IMR-90 (cell line): Measurements from ENCODE around the gene HYAL3. TPM values are rescaled to one million over a fixed set of nuclear protein-coding genes. Genes with fewer than 3 reads are reported as not detected.

Experiments used
- ATAC-seq: fragments of 200-7000 bp; cut with Tn5 transposase; 2 replicates; pipeline ENCODE4 v1.9.1; 2020; ENCODE audit warnings: low read depth, mild to moderate bottlenecking, moderate library complexity
- BruUV-seq: library from RNA; stranded (reverse); fragments of 400-500 nt; replicated peaks from 2 replicates; lab custom pipeline; 2021; lab: Mats Ljungman, UMichigan
- CTCF ChIA-PET: fragments of 300-600 bp; formaldehyde crosslinking; extraction: SDS; loops from one replicate; lab custom pipeline; 2021; ENCODE audit warnings: antibody characterized with exemption; lab: Yijun Ruan, JAX
- POLR2A ChIA-PET: fragments of 300-600 bp; sonication (Branson Sonifier 250); formaldehyde crosslinking; loops from one replicate; lab custom pipeline; 2022; ENCODE audit warnings: antibody characterized with exemption; ENCODE audit not compliant: unreplicated experiment; lab: Charles Lee
- DNase-seq: peaks from one replicate; pipeline ENCODE4 v3.0.0; 2013
- H2AFZ ChIP-seq: replicated peaks from 2 replicates; pipeline ENCODE3; 2013; ENCODE audit warnings: low read length, mild to moderate bottlenecking; ENCODE audit not compliant: poor library complexity
- H2AK5ac ChIP-seq: 2 replicates; pipeline ENCODE4 v1.6.1; 2013; ENCODE audit warnings: low read depth, low read length, inconsistent platforms
- H2AK9ac ChIP-seq: replicated peaks from 2 replicates; pipeline ENCODE3; 2013; ENCODE audit warnings: mild to moderate bottlenecking, low read depth, low read length, moderate library complexity; ENCODE audit not compliant: poor library complexity
- H2BK120ac ChIP-seq: 2 replicates; pipeline ENCODE4 v1.6.1; 2013; ENCODE audit warnings: low read depth, low read length, inconsistent platforms
- H2BK15ac ChIP-seq: 3 replicates; pipeline ENCODE4 v1.6.1; 2013; ENCODE audit warnings: low read depth, low read length, inconsistent platforms
- H2BK20ac ChIP-seq: 2 replicates; pipeline ENCODE4 v1.6.1; 2013; ENCODE audit warnings: low read depth, mild to moderate bottlenecking, inconsistent platforms, low read length, moderate library complexity
- H2BK5ac ChIP-seq: 2 replicates; pipeline ENCODE4 v1.6.1; 2013; ENCODE audit warnings: mild to moderate bottlenecking, low read depth, low read length, inconsistent platforms; ENCODE audit not compliant: poor library complexity, severe bottlenecking
- H3K14ac ChIP-seq: replicated peaks from 2 replicates; pipeline ENCODE4 v1.6.1; 2013; ENCODE audit warnings: low read depth, low read length, inconsistent platforms
- H3K18ac ChIP-seq: 2 replicates; pipeline ENCODE4 v1.6.1; 2013; ENCODE audit warnings: low read depth, low read length, control low read depth
- H3K23ac ChIP-seq: 2 replicates; pipeline ENCODE4 v1.6.1; 2013; ENCODE audit warnings: low read depth, low read length, inconsistent platforms
- H3K27ac ChIP-seq: 2 replicates; pipeline ENCODE4 v1.5.1; 2013; ENCODE audit warnings: mild to moderate bottlenecking, control low read depth, low read length; ENCODE audit not compliant: insufficient read depth
- H3K27me3 ChIP-seq: 2 replicates; pipeline ENCODE4 v1.6.1; 2013; ENCODE audit warnings: low read length; ENCODE audit not compliant: control insufficient read depth, insufficient read depth
- H3K36me3 ChIP-seq: 2 replicates; pipeline ENCODE4 v1.6.1; 2013; ENCODE audit warnings: low read length, mixed read lengths; ENCODE audit not compliant: control insufficient read depth, insufficient read depth
- H3K4ac ChIP-seq: 2 replicates; pipeline ENCODE4 v1.6.1; 2013; ENCODE audit warnings: low read depth, low read length, inconsistent platforms
- H3K4me1 ChIP-seq: 2 replicates; pipeline ENCODE4 v1.6.1; 2013; ENCODE audit warnings: low read length, mixed read lengths; ENCODE audit not compliant: control insufficient read depth, insufficient read depth
- H3K4me2 ChIP-seq: 2 replicates; pipeline ENCODE4 v1.6.1; 2013; ENCODE audit warnings: low read depth, mild to moderate bottlenecking, control low read depth, low read length, moderate library complexity
- H3K4me3 ChIP-seq: 2 replicates; pipeline ENCODE4 v1.5.1; 2013; ENCODE audit warnings: low read depth, mild to moderate bottlenecking, control low read depth, low read length, moderate library complexity; ENCODE audit not compliant: insufficient read depth
- H3K56ac ChIP-seq: 2 replicates; pipeline ENCODE4 v1.6.1; 2013; ENCODE audit warnings: low read length, inconsistent platforms; ENCODE audit not compliant: insufficient read depth; ENCODE audit errors: extremely low read depth
- H3K79me1 ChIP-seq, 2 experiments: 2 replicates each; pipeline ENCODE4 v1.6.1; 2013; ENCODE audit warnings: low read length in 2 of 2, inconsistent platforms in 1 of 2, low read depth in 1 of 2
- H3K9ac ChIP-seq: 2 replicates; pipeline ENCODE4 v1.6.1; 2013; ENCODE audit warnings: low read depth, low read length, control low read depth
- H3K9me1 ChIP-seq: 2 replicates; pipeline ENCODE4 v1.6.1; 2013; ENCODE audit warnings: low read length, inconsistent platforms; ENCODE audit not compliant: insufficient read depth
- H3K9me3 ChIP-seq: 2 replicates; pipeline ENCODE4 v1.6.1; 2013; ENCODE audit warnings: low read length; ENCODE audit not compliant: control insufficient read depth, insufficient read depth
- H4K20me1 ChIP-seq: 2 replicates; pipeline ENCODE4 v1.6.1; 2013; ENCODE audit warnings: low read length, inconsistent platforms; ENCODE audit not compliant: insufficient read depth
- H4K5ac ChIP-seq: 2 replicates; pipeline ENCODE4 v1.6.1; 2013; ENCODE audit warnings: mild to moderate bottlenecking, low read depth, low read length, control low read depth
- H4K8ac ChIP-seq, 2 experiments: 2 replicates each; pipeline ENCODE4 v1.6.1; 2013; ENCODE audit warnings: low read depth in 2 of 2, low read length in 2 of 2, control low read depth in 1 of 2, inconsistent platforms in 1 of 2
- H4K91ac ChIP-seq: 2 replicates; pipeline ENCODE4 v1.6.1; 2013; ENCODE audit warnings: low read depth, low read length, inconsistent platforms; ENCODE audit not compliant: insufficient read depth
- BHLHE40 ChIP-seq: fragments of 150-350 bp; IDR thresholded peaks from 2 replicates; pipeline ENCODE4 v1.6.1; 2016; ENCODE audit warnings: mild to moderate bottlenecking, low read depth, low read length
- CHD1 ChIP-seq: IDR thresholded peaks from 2 replicates; pipeline ENCODE4 v1.6.1; 2012; ENCODE audit warnings: low read depth, low read length, improper control_type of control experiment
- CTCF ChIP-seq: conservative IDR thresholded peaks from 2 replicates; pipeline ENCODE4 v1.5.1; 2012; ENCODE audit warnings: mild to moderate bottlenecking, low read depth, low read length, improper control_type of control experiment
- MXI1 ChIP-seq: IDR thresholded peaks from 2 replicates; pipeline ENCODE4 v1.6.1; 2012; ENCODE audit warnings: low read depth, mild to moderate bottlenecking, low read length, moderate library complexity, borderline replicate concordance
- POLR2A ChIP-seq: IDR thresholded peaks from 2 replicates; pipeline ENCODE4 v1.6.1; 2012; ENCODE audit warnings: mild to moderate bottlenecking, low read depth, low read length
- RCOR1 ChIP-seq: IDR thresholded peaks from 2 replicates; pipeline ENCODE4 v1.6.1; 2012; ENCODE audit warnings: mild to moderate bottlenecking, low read length, improper control_type of control experiment; ENCODE audit not compliant: insufficient replicate concordance
- WGBS, 2 experiments: methylation state at CpG; one replicate each; pipeline versions ENCODE4 v1.1.5 to v1.1.7; 2013; ENCODE audit warnings: missing lambda C conversion rate in 2 of 2; ENCODE audit not compliant: insufficient read length in 1 of 2; ENCODE audit errors: extremely low coverage in 2 of 2; 5-methylcytosine and 5-hydroxymethylcytosine counted together
- dilution Hi-C: fragments of 300-500 bp; cut with HindIII; formaldehyde crosslinking; loops from one replicate; pipeline ENCODE4 v1.14.3; 2018; ENCODE audit warnings: low sequenced_read_pairs; ENCODE audit not compliant: unreplicated experiment
- in situ Hi-C: fragments of 300-500 bp; cut with MboI; formaldehyde crosslinking; loops from 3 replicates; pipeline ENCODE4 v1.14.3; 2019; ENCODE audit warnings: low sequenced_read_pairs, inconsistent platforms, mixed read lengths
- intact Hi-C: fragments of 100-400 bp; cut with micrococcal nuclease; formaldehyde crosslinking; loops from 2 replicates; pipeline ENCODE4 v1.10.0; 2022
- polyA plus RNA-seq, 3 experiments: library from polyadenylated mRNA; depleted of rRNA; stranded (reverse); fragments of >200 nt; gene quantifications; 2 replicates each; pipeline ENCODE4 v1.2.3, GENCODE V29; 2012; ENCODE audit warnings: low replicate concordance in 1 of 3
- total RNA-seq: library from RNA; depleted of rRNA; stranded (reverse); fragments of >200 nt; gene quantifications from 2 replicates; pipeline ENCODE4 v1.2.3, GENCODE V29; 2012
- TF ChIP-seq, protein P1 (sequence below): fragments of 150-350 bp; IDR thresholded peaks from 2 replicates; pipeline ENCODE4 v1.6.1; 2017; ENCODE audit warnings: mild to moderate bottlenecking, antibody characterized with exemption, low read length, low read depth

Gene HYAL3
- total and polyA plus RNA-seq, 2 of the 4 experiments (the other 2 are of a cell fraction) = 2.7 to 5.7 TPM

DNA sequence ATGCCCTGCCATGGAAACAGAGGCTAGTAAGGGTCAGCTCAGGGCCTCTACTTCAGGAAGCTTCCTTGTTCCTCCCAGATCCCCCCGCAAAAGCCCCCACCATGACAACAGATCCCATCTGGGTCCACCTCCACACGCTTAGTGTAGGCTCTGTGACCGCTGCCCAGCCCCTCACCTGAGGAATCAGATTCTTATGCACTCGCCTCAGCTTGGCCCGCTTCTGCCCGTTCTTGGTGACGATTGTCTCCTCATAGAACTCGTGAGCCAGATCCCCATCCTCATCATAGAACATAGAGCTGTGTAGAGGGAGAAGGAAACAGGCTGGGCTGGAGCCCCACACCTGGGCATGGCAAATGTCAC, 27.0 kb upstream of the HYAL3 start:
- no CpG with 5 or more reads among the region's 8 CpGs for WGBS, 2 experiments
- dilution Hi-C loops = no loop called here

More for the DNA sequence above, 27.0 kb upstream of the HYAL3 start:
- Histone ChIP-seq H2AK9ac (no peak overlapping the region), H3K27me3 (no peaks in the 10 kb centered on the region), H3K18ac (no peak overlapping the region), H3K4me3 (no peak overlapping the region), H3K4ac (no peak overlapping the region), H2BK15ac (no peak overlapping the region), H3K79me1 (peaks cover 23 to 39% of the 10 kb centered on the region in 2 experiments; a peak in 3 of 4 replicates), H3K9ac (no peak overlapping the region), H3K9me1 (no peaks in the 10 kb centered on the region), H4K5ac (no peak overlapping the region), H3K4me1 (peaks cover 16% of the 10 kb centered on the region), H3K36me3 (peaks cover 22% of the 10 kb centered on the region), H3K23ac (no peak overlapping the region), H3K4me2 (no peak overlapping the region), H2AK5ac (no peak overlapping the region), H3K27ac (no peak overlapping the region), H3K14ac (no peak overlapping the region), H2BK120ac (no peak overlapping the region), H3K56ac (no peak overlapping the region), H2BK5ac (no peak overlapping the region), H3K9me3 (no peaks in the 10 kb centered on the region), H2BK20ac (no peak overlapping the region), H4K91ac (no peak overlapping the region), H4K8ac (no peak overlapping the region), H4K20me1 (peaks cover 8% of the 10 kb centered on the region), H2AFZ (no peak overlapping the region)
- DNase-seq = no peak
- in situ Hi-C loops = loop anchor here (25.0 kb wide), 3 partner anchors 1061 to 1836 kb away; partner anchors contain the start of genes ABHD14B, GPR62, MANF and PCBP4
- no peak for TF ChIP-seq POLR2A
- no peak for TF ChIP-seq MXI1
- no peak for TF ChIP-seq BHLHE40
- no peak for TF ChIP-seq CTCF
- TF ChIP-seq, protein P1, sequence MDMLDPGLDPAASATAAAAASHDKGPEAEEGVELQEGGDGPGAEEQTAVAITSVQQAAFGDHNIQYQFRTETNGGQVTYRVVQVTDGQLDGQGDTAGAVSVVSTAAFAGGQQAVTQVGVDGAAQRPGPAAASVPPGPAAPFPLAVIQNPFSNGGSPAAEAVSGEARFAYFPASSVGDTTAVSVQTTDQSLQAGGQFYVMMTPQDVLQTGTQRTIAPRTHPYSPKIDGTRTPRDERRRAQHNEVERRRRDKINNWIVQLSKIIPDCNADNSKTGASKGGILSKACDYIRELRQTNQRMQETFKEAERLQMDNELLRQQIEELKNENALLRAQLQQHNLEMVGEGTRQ = no peak
- no peak for TF ChIP-seq RCOR1
- no peak for TF ChIP-seq CHD1
- no peak for ATAC-seq
- ChIA-PET CTCF (no interaction called here), POLR2A (no interaction called here)
- no TSS peak for BruUV-seq
- intact Hi-C loops = no loop called here
